Spleen (tissue), 11 donors: Measurements from ENCODE around the gene BBLN. TPM values are rescaled to one million over a fixed set of nuclear protein-coding genes. Genes with fewer than 3 reads are reported as not detected.

Source experiments
- DNase-seq: peaks from one replicate; pipeline ENCODE4 v3.0.0-alpha.2; 2020
- H3K27ac ChIP-seq, 8 donors: fragments of 200-600 bp; sonication (generic) in 7 of 8; 1 replicate in 4 of 8; 2 replicates in 4 of 8; pipeline versions ENCODE4 v1.5.0 to v1.8.0; 2016 to 2021; ENCODE audit warnings: inconsistent platforms in 4 of 8, mild to moderate bottlenecking in 4 of 8, moderate library complexity in 1 of 8
- H3K27me3 ChIP-seq, 7 donors: fragments of 200-600 bp; sonication (generic) in 6 of 7; replicated peaks in 1 of 7; 1 replicate in 4 of 7; 2 replicates in 3 of 7; pipeline versions ENCODE4 v1.5.0 to v1.8.0; 2016 to 2021; ENCODE audit warnings: inconsistent platforms in 3 of 7, mild to moderate bottlenecking in 1 of 7
- H3K36me3 ChIP-seq, 6 donors: fragments of 200-600 bp; sonication (generic) in 5 of 6; 1 replicate in 4 of 6; 2 replicates in 2 of 6; pipeline versions ENCODE4 v1.5.0 to v1.8.0; 2016 to 2021; ENCODE audit warnings: inconsistent platforms in 2 of 6
- H3K4me1 ChIP-seq, 6 donors: fragments of 200-600 bp; sonication (generic) in 5 of 6; 1 replicate in 3 of 6; 2 replicates in 3 of 6; pipeline versions ENCODE4 v1.5.0 to v1.8.0; 2016 to 2021; ENCODE audit warnings: inconsistent platforms in 3 of 6
- H3K4me3 ChIP-seq, 8 donors: fragments of 200-600 bp; sonication (generic) in 7 of 8; 1 replicate in 4 of 8; 2 replicates in 4 of 8; pipeline versions ENCODE4 v1.5.0 to v1.8.0; 2016 to 2021; ENCODE audit warnings: inconsistent platforms in 4 of 8, mild to moderate bottlenecking in 4 of 8, moderate library complexity in 2 of 8
- H3K9me3 ChIP-seq, 8 donors: fragments of 200-600 bp; sonication (generic) in 7 of 8; 1 replicate in 4 of 8; 2 replicates in 4 of 8; pipeline versions ENCODE4 v1.5.0 to v1.8.0; 2016 to 2021; ENCODE audit warnings: inconsistent platforms in 4 of 8
- CTCF ChIP-seq, 11 experiments: fragments of 200-600 bp in 7 of 11; fragments of 450-650 bp in 4 of 11; sonication (generic) in 4 of 11; IDR thresholded peaks in 8 of 11; conservative IDR thresholded peaks in 3 of 11; 1 replicate in 7 of 11; 2 replicates in 4 of 11; pipeline versions ENCODE4 v1.4.0 to v1.8.0; 2016 to 2021; ENCODE audit warnings: antibody characterized with exemption in 11 of 11, inconsistent platforms in 4 of 11, mild to moderate bottlenecking in 1 of 11
- POLR2A ChIP-seq, 3 donors: fragments of 450-650 bp; IDR thresholded peaks; one replicate each; pipeline ENCODE4 v1.5.1; 2017; ENCODE audit warnings: antibody characterized with exemption in 3 of 3, mild to moderate bottlenecking in 1 of 3
- POLR2AphosphoS5 ChIP-seq, 3 donors: sonication (generic); formaldehyde crosslinking; IDR thresholded peaks; one replicate each; pipeline ENCODE4 v1.5.1; 2017; ENCODE audit warnings: antibody characterized with exemption in 3 of 3
- WGBS, 5 donors: extraction: QIAGEN DNeasy Blood & Tissue Kit in 3 of 5; methylation state at CpG; one replicate each; pipeline versions ENCODE4 v1.1.5 to v1.1.7; 2013 to 2018; 5-methylcytosine and 5-hydroxymethylcytosine counted together
- intact Hi-C: fragments of 100-400 bp; cut with DNase I; formaldehyde crosslinking; loops from one replicate; pipeline ENCODE4 v1.15.0; 2023; ENCODE audit warnings: low total_unique reads
- polyA plus RNA-seq, 3 donors: library from polyadenylated mRNA; stranded (reverse); fragments of 200-250 nt; gene quantifications; one replicate each; pipeline ENCODE4 v1.2.1, GENCODE V29; 2013
- total RNA-seq, 7 donors: library from RNA; depleted of rRNA in 3 of 7; stranded (reverse); fragments of >200 nt in 3 of 7; fragmentation: NEBNext Ultra II Directional in 4 of 7; extraction: Animal tissue kit (Norgen Biotek cat#: 25700) in 4 of 7; gene quantifications; one replicate each; pipeline versions ENCODE4 v1.1.0 to v1.2.1, GENCODE V29; 2016 to 2021
- donor health status: healthy with polysubstance abuse.
- donor health status: DM: no; HTN: no; CAD: no; lungs with moderate emphysema.
- donor health status: DM: no; HTN: no; CAD: no.
- donor health status: Bipolar disorder and iron deficiency.
- donor health status: healthy.
- donor health status: DM: no; HTN: no; CAD: no.
- donor health status: DM: yes; HTN: yes; CAD: no.

BBLN gene
- total and polyA plus RNA-seq, 10 donors, result 43.5 to 220 (median 165) TPM

- no peak for TF ChIP-seq CTCF (IDR thresholded peaks at IDR 0.05 in 8 of 11, conservative IDR thresholded peaks at IDR 0.05 in 3 of 11)
- no peak for TF ChIP-seq POLR2A (IDR thresholded peaks at IDR 0.05)
- TF ChIP-seq POLR2AphosphoS5 (IDR thresholded peaks at IDR 0.05), result no peak
- no peak for DNase-seq
- Histone ChIP-seq H3K9me3 (no peaks in the 10 kb centered on the region), H3K27me3 (peaks cover 0 to 45% (median 16%) of the 10 kb centered on the region in 7 donors), H3K4me1 (peaks cover 1 to 5% (median 4%) of the 10 kb centered on the region in 6 donors), H3K4me3 (no peak overlapping the region), H3K27ac (no peak overlapping the region), H3K36me3 (no peaks in the 10 kb centered on the region)
- intact Hi-C loops, result no loop called here
- WGBS, 5 donors, result 71 to 86% (median 73%) methylated on average over 14 to 15 of the region's 15 CpGs
Measured at GRCh38 chr9:128208946-128209669, 49.0 kb downstream of the BBLN start.

- no peak for DNase-seq
- Histone ChIP-seq H3K4me1 (no peaks in the 10 kb centered on the region), H3K9me3 (no peaks in the 10 kb centered on the region), H3K36me3 (no peaks in the 10 kb centered on the region), H3K27me3 (peaks cover 0 to 22% (median 0%) of the 10 kb centered on the region in 7 donors), H3K4me3 (no peak overlapping the region), H3K27ac (no peak overlapping the region)
- whole genome bisulfite sequencing, 5 donors, result 69 to 86% (median 76%) methylated on average over 12 of the region's 12 CpGs
- TF ChIP-seq CTCF (IDR thresholded peaks at IDR 0.05 in 8 of 11, conservative IDR thresholded peaks at IDR 0.05 in 3 of 11) (no peak), POLR2AphosphoS5 (IDR thresholded peaks at IDR 0.05) (no peak), POLR2A (IDR thresholded peaks at IDR 0.05) (no peak)
- intact Hi-C loops, result no loop called here
Measured at GRCh38 chr9:128211186-128211980, 51.3 kb downstream of the BBLN start.

GRCh38 chr9:128211981-128212281 is 51.9 kb downstream of the BBLN start:
- Histone ChIP-seq H3K9me3 (no peaks in the 10 kb centered on the region), H3K36me3 (no peaks in the 10 kb centered on the region), H3K4me3 (no peak overlapping the region), H3K27me3 (peaks cover 0 to 22% (median 0%) of the 10 kb centered on the region in 7 donors), H3K27ac (no peak overlapping the region), H3K4me1 (no peaks in the 10 kb centered on the region)
- no peak for DNase-seq
- 77 to 93% (median 86%) methylated on average over 2 of the region's 2 CpGs for WGBS, 5 donors
- no peak for TF ChIP-seq CTCF (IDR thresholded peaks at IDR 0.05 in 8 of 11, conservative IDR thresholded peaks at IDR 0.05 in 3 of 11)
- intact Hi-C loops, result no loop called here

Other genes with a start within 250 kb of the BBLN start
- 10 to 100 TPM; 48.6 to 92.8 (median 65.8) TPM for gene ST6GALNAC4, start 243.2 kb upstream of the BBLN start, total RNA-seq
- gene ST6GALNAC4, start 243.2 kb upstream of the BBLN start, polyA plus RNA-seq, result 10 to 100 TPM; 16.0 to 36.7 (median 19.5) TPM
- 1 to 10 TPM in 2 of 7 donors, under 1 TPM in 3, not detected in 2; 0.46 to 3.6 (median 0.94) TPM for gene PIP5KL1, start 229.5 kb upstream of the BBLN start, total RNA-seq
- under 1 TPM; 0.13 to 0.51 (median 0.42) TPM for gene PIP5KL1, start 229.5 kb upstream of the BBLN start, polyA plus RNA-seq
- 10 to 100 TPM; 19.5 to 31.3 (median 25.2) TPM for gene DPM2, start 222.4 kb upstream of the BBLN start, total RNA-seq
- gene DPM2, start 222.4 kb upstream of the BBLN start, polyA plus RNA-seq, result 10 to 100 TPM; 23.6 to 33.8 (median 28.1) TPM
- 100 to 1,000 TPM in 1 of 7 donors, 10 to 100 TPM in 6; 27.3 to 102 (median 72.8) TPM for gene EEIG1, start 179.3 kb upstream of the BBLN start, total RNA-seq
- 10 to 100 TPM; 28.6 to 39.6 (median 29.0) TPM for gene EEIG1, start 179.3 kb upstream of the BBLN start, polyA plus RNA-seq
- 10 to 100 TPM in 6 of 7 donors, 1 to 10 TPM in 1; 9.3 to 14.3 (median 11.7) TPM for gene NAIF1, start 92.9 kb upstream of the BBLN start, total RNA-seq
- gene NAIF1, start 92.9 kb upstream of the BBLN start, polyA plus RNA-seq, result 10 to 100 TPM; 10.6 to 15.4 (median 10.8) TPM
- gene SLC25A25, start 92.0 kb upstream of the BBLN start, total RNA-seq, result 10 to 100 TPM; 20.2 to 44.7 (median 26.0) TPM
- gene SLC25A25, start 92.0 kb upstream of the BBLN start, polyA plus RNA-seq, result 10 to 100 TPM in 1 of 3 donors, 1 to 10 TPM in 2; 6.2 to 13.6 (median 6.5) TPM
- gene PTGES2, start 32.5 kb upstream of the BBLN start, total RNA-seq, result 10 to 100 TPM; 45.2 to 66.6 (median 58.5) TPM
- 10 to 100 TPM; 45.8 to 71.2 (median 54.0) TPM for gene PTGES2, start 32.5 kb upstream of the BBLN start, polyA plus RNA-seq
- gene LCN2, start 10.8 kb upstream of the BBLN start, total RNA-seq, result 100 to 1,000 TPM in 1 of 7 donors, 10 to 100 TPM in 5, 1 to 10 TPM in 1; 7.7 to 218 (median 20.3) TPM
- 10 to 100 TPM; 10.7 to 17.5 (median 13.3) TPM for gene LCN2, start 10.8 kb upstream of the BBLN start, polyA plus RNA-seq
- 10 to 100 TPM; 61.9 to 98.2 (median 89.2) TPM for gene CIZ1, start 31.3 kb downstream of the BBLN start, total RNA-seq
- gene CIZ1, start 31.3 kb downstream of the BBLN start, polyA plus RNA-seq, result 10 to 100 TPM; 24.7 to 50.0 (median 34.5) TPM
- gene DNM1, start 43.1 kb downstream of the BBLN start, total RNA-seq, result 1 to 10 TPM in 6 of 7 donors, under 1 TPM in 1; 0.42 to 3.6 (median 2.1) TPM
- 1 to 10 TPM; 1.2 to 1.3 (median 1.3) TPM for gene DNM1, start 43.1 kb downstream of the BBLN start, polyA plus RNA-seq
- 10 to 100 TPM; 56.1 to 79.0 (median 68.0) TPM for gene GOLGA2, start 115.7 kb downstream of the BBLN start, total RNA-seq
- gene GOLGA2, start 115.7 kb downstream of the BBLN start, polyA plus RNA-seq, result 10 to 100 TPM; 15.5 to 39.4 (median 28.0) TPM
- gene SWI5, start 116.0 kb downstream of the BBLN start, total RNA-seq, result 10 to 100 TPM in 6 of 7 donors, 1 to 10 TPM in 1; 8.4 to 19.1 (median 13.6) TPM
- 10 to 100 TPM; 15.6 to 23.4 (median 23.0) TPM for gene SWI5, start 116.0 kb downstream of the BBLN start, polyA plus RNA-seq
- 10 to 100 TPM in 5 of 7 donors, 1 to 10 TPM in 2; 9.0 to 19.2 (median 16.3) TPM for gene TRUB2, start 162.2 kb downstream of the BBLN start, total RNA-seq
- gene TRUB2, start 162.2 kb downstream of the BBLN start, polyA plus RNA-seq, result 10 to 100 TPM; 11.8 to 15.3 (median 14.1) TPM
- 10 to 100 TPM; 23.9 to 53.8 (median 37.3) TPM for gene COQ4, start 162.6 kb downstream of the BBLN start, total RNA-seq
- gene COQ4, start 162.6 kb downstream of the BBLN start, polyA plus RNA-seq, result 10 to 100 TPM; 39.2 to 63.7 (median 54.7) TPM
- 10 to 100 TPM in 6 of 7 donors, 1 to 10 TPM in 1; 9.6 to 14.2 (median 11.8) TPM for gene SLC27A4, start 180.3 kb downstream of the BBLN start, total RNA-seq
- 10 to 100 TPM in 1 of 3 donors, 1 to 10 TPM in 2; 8.4 to 15.5 (median 8.5) TPM for gene SLC27A4, start 180.3 kb downstream of the BBLN start, polyA plus RNA-seq
- 10 to 100 TPM; 32.9 to 58.1 (median 43.8) TPM for gene URM1, start 211.1 kb downstream of the BBLN start, total RNA-seq
- 10 to 100 TPM; 28.1 to 47.9 (median 47.9) TPM for gene URM1, start 211.1 kb downstream of the BBLN start, polyA plus RNA-seq